ENCODE measurements around the gene SETD1A.

The SETD1A gene

DNA sequence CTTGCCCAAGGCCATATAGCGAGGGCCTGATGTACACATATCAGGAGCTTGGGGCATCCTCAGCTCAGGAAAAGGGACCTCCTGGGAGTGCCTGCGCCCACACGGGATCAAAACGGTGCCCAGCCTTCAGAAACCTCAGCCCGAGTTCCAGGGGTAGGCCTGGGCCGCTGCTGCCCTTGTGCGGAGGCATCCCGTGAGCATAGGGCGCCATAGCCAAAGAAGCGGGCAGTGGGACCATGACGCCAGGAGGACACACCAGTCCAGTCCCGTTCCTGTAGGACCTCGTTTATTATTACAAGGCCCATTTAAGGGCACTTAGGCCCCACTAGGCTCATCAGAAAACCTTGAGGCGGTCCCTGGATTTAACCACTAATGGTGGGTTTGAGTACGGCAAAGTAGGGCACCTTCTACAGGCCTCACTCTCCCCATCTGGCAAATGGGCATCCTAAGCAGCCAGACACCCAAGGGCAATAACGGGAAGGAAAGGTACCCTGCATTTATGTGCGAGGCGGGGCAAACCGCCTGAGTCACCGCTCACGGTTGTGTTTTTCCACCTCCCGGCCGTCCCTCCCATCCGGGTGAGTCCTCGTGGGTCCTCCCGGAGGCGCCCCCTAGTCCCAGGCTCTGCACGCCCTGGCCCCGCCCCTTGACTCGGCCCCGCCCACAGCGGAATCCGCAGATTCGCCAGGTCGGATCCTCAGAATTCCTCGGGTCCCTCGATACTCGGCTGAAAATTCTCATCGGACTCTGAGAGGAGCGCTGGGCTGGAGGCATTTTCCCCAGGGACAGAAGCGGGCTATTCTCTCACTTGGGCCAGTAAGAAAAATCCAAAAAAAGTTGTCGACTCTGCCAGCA is 726 bp upstream of the SETD1A start:
- peak overlapping the region; percentile 84 for H3K4me3 ChIP-seq (ENCODE audit: low read depth, low read length)
- no peak for DNase-seq (ENCODE audit: low read depth, low spot score)
- ChIA-PET POLR2A (interaction anchor here (0.5 kb wide), 1 partner anchor 80 kb away, joined by 3 read pairs; no protein-coding TSS in a partner anchor), CTCF (interaction anchor here (1.0 to 8.4 kb wide), 5 partner anchors 11 to 912 kb away, joined by 3 to 103 read pairs (median 5); partner anchors contain the start of gene VKORC1)
- TF ChIP-seq, protein P1, sequence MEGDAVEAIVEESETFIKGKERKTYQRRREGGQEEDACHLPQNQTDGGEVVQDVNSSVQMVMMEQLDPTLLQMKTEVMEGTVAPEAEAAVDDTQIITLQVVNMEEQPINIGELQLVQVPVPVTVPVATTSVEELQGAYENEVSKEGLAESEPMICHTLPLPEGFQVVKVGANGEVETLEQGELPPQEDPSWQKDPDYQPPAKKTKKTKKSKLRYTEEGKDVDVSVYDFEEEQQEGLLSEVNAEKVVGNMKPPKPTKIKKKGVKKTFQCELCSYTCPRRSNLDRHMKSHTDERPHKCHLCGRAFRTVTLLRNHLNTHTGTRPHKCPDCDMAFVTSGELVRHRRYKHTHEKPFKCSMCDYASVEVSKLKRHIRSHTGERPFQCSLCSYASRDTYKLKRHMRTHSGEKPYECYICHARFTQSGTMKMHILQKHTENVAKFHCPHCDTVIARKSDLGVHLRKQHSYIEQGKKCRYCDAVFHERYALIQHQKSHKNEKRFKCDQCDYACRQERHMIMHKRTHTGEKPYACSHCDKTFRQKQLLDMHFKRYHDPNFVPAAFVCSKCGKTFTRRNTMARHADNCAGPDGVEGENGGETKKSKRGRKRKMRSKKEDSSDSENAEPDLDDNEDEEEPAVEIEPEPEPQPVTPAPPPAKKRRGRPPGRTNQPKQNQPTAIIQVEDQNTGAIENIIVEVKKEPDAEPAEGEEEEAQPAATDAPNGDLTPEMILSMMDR (IDR thresholded peaks at IDR 0.05; ENCODE audit: insufficient read depth, low read length, missing control alignments), result peak; percentile 53

DNA sequence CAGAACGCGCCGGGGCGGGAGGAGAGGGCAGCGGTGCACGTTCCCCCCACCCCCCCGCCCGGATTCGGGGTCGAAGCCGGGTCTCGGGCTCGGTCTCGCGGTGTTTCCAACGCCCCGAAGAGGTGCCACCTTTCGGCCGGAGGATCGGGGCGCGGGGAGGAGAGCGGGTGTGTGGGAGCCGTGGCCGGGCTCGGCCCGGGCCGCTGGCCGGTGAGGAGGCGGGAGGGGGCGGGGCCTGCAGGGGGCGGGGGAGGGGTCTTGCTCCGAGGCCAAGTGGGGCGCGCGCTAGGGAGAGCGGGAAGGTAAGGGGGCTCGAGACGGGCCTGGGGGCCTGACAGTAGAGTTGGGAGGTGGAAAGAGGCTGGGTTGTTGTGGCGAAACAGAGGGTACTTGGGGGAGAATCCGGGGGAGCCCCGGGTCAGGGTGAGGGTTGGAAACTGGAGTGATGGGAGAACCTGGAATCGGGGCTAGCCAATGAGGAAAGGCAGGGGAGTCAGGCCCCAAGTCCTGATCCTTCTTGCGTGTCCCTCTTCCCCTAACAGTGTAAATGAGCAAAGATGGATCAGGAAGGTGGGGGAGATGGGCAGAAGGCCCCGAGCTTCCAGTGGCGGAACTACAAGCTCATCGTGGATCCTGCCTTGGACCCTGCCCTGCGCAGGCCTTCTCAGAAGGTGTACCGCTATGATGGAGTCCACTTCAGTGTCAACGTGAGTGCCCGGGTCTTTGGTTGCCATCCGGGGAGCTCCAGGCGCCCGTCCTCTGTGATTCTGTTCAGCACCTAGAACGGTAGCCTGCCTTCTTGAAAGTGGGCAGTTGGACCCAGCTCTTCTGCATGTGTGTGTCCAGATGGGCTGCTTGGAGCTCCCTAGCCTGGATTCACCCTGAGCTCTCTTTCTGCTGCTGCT is 873 bp downstream of the SETD1A start:
- CTCF ChIA-PET, result interaction anchor here (1.0 to 1.6 kb wide), 4 partner anchors 10 to 184 kb away, joined by 3 to 11 read pairs (median 4); partner anchors contain the start of gene HSD3B7
- POLR2A ChIA-PET, result interaction anchor here (0.9 to 1.4 kb wide), 3 partner anchors 20 to 222 kb away, joined by 3 to 4 read pairs (median 3); partner anchors contain the start of genes ZNF646 and ZNF668
- H3K4me3 ChIP-seq (ENCODE audit: low read depth, low read length), result peak overlapping the region; percentile 84
- TF ChIP-seq, protein P1 (IDR thresholded peaks at IDR 0.05; ENCODE audit: insufficient read depth, low read length, missing control alignments), result peak; percentile 17
- no peak for DNase-seq (ENCODE audit: low read depth, low spot score)

DNA sequence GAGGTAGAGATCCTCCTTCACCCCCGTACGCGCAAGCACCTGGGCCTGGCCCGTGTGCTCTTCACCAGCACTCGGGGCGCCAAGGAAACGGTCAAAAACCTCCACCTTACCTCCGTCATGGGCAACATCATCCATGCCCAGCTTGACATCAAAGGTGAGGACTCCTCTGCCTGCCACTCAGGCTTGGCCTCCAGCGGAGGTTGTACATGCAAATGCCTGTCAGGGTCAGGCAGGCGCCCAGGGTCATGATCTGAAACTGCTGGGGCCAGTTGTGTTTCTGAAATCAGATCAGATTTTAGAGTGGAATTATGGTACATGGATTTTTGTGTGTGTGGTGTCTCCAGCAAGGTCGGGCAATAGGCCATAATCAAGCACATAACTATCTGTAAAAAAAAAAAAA is 3.8 kb downstream of the SETD1A start:
- no peak for DNase-seq (ENCODE audit: low read depth, low spot score)
- POLR2A ChIA-PET, result no interaction called here
- TF ChIP-seq, protein P1 (IDR thresholded peaks at IDR 0.05; ENCODE audit: insufficient read depth, low read length, missing control alignments), result no peak
- CTCF ChIA-PET, result interaction anchor here (1.1 to 11.0 kb wide), 5 partner anchors 9 to 181 kb away, joined by 3 to 98 read pairs (median 4); partner anchors contain the start of gene HSD3B7
- H3K4me3 ChIP-seq (ENCODE audit: low read depth, low read length), result no peak overlapping the region

DNA sequence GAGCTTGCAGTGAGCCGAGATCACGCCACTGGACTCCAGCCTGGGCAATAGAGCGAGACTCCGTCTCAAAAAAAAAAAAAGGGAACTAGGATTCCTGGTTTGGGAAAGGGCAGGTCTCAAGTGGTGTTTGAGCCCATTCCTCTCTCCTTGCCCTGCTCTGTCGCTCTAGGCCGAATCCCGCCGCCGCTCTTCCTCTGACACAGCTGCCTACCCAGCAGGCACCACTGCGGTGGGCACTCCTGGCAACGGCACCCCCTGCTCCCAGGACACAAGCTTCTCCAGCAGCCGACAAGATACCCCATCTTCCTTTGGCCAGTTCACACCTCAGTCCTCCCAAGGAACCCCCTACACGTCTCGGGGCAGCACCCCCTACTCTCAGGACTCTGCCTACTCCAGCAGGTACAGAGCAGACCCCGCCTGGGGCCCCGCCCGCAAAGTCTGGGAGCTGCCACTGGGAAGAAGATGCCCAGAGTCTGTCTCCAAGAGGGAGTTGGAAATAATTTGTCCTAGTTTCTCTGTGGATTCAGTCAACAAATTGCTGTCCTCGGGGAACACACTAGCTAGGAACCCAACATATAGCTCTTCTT is 6.5 kb downstream of the SETD1A start:
- POLR2A ChIA-PET, result no interaction called here
- H3K4me3 ChIP-seq (ENCODE audit: low read depth, low read length), result no peak overlapping the region
- TF ChIP-seq, protein P1 (IDR thresholded peaks at IDR 0.05; ENCODE audit: insufficient read depth, low read length, missing control alignments), result no peak
- no peak for DNase-seq (ENCODE audit: low read depth, low spot score)
- CTCF ChIA-PET, result interaction anchor here (1.3 to 11.0 kb wide), 2 partner anchors 14 to 20 kb away, joined by 3 to 98 read pairs; partner anchors contain the start of gene HSD3B7

DNA sequence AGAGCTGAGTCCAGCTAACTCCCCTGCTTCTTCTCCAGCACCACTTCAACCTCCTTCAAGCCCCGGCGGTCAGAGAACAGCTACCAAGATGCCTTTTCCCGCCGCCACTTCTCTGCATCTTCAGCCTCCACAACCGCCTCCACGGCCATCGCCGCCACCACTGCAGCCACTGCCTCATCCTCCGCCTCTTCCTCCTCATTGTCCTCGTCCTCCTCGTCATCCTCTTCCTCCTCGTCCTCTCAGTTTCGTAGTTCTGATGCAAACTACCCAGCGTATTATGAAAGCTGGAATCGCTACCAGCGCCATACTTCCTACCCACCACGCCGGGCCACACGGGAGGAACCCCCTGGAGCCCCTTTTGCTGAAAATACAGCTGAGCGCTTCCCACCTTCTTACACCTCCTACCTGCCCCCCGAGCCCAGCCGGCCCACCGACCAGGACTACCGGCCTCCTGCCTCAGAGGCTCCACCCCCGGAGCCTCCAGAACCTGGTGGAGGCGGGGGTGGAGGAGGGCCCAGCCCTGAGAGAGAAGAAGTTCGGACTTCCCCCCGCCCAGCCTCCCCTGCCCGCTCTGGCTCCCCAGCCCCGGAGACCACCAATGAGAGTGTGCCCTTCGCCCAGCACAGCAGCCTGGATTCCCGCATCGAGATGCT is 7.1 kb downstream of the SETD1A start:
- ChIA-PET CTCF (interaction anchor here (0.9 to 11.0 kb wide), 4 partner anchors 13 to 178 kb away, joined by 3 to 98 read pairs (median 3); partner anchors contain the start of gene HSD3B7), POLR2A (no interaction called here)
- DNase-seq (ENCODE audit: low read depth, low spot score), result no peak
- TF ChIP-seq, protein P1 (IDR thresholded peaks at IDR 0.05; ENCODE audit: insufficient read depth, low read length, missing control alignments), result no peak
- H3K4me3 ChIP-seq (ENCODE audit: low read depth, low read length), result no peak overlapping the region

Measured in AG04449 (cell line).